ENCODE measurements around the gene ZNF71.

DNA sequence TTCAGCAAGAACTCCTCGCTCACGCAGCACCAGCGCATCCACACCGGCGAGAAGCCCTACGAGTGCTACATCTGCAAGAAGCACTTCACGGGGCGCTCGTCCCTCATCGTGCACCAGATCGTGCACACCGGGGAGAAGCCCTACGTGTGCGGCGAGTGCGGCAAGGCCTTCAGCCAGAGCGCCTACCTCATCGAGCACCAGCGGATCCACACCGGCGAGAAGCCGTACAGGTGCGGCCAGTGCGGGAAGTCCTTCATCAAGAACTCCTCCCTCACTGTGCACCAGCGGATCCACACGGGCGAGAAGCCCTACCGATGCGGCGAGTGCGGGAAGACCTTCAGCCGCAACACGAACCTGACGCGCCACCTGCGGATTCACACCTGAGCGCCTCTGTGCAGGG is 27.3 kb downstream of the ZNF71 start:
- TF ChIP-seq POLR2A (IDR thresholded peaks at IDR 0.05; ENCODE audit: low read depth, low read length) (no peak), CTCF (IDR thresholded peaks at IDR 0.05; ENCODE audit: extremely low read depth in 1 of 2, insufficient read depth in 1 of 2, low read depth in 1 of 2, low read length in 2 of 2) (no peak)
